Bronchial epithelial cell (primary cell): Measurements from ENCODE around the gene WDR70. TPM values are rescaled to one million over a fixed set of nuclear protein-coding genes. Genes with fewer than 3 reads are reported as not detected.
"Not testable (repeated sequence)": the region's sequence is repeated elsewhere in the genome, so short reads cannot be mapped to it uniquely, and the experiment has no call there.

Experiments
- DNase-seq: peaks from one replicate; pipeline ENCODE4 v3.0.0-alpha.2; 2010; ENCODE audit warnings: low read depth
- FAIRE-seq: peaks from 2 replicates; lab custom pipeline; 2011; peaks lifted over from hg19 to GRCh38; lab: Jason Lieb, UNC
- H3K27me3 ChIP-seq: 2 replicates; pipeline ENCODE4 v1.5.1; 2011; ENCODE audit warnings: low read length; ENCODE audit not compliant: control insufficient read depth, insufficient read depth
- H3K36me3 ChIP-seq: 2 replicates; pipeline ENCODE4 v1.5.1; 2011; ENCODE audit warnings: low read length; ENCODE audit not compliant: control insufficient read depth, insufficient read depth
- H3K4me3 ChIP-seq: 2 replicates; pipeline ENCODE4 v1.5.1; 2011; ENCODE audit warnings: mild to moderate bottlenecking, low read depth, low read length, control low read depth
- CTCF ChIP-seq: IDR thresholded peaks from 2 replicates; pipeline ENCODE4 v1.5.1; 2011; ENCODE audit warnings: mild to moderate bottlenecking, moderate library complexity, low read length, control low read depth, inconsistent platforms; ENCODE audit not compliant: insufficient read depth, severe bottlenecking
- total RNA-seq: library from RNA; depleted of rRNA; stranded (reverse); fragments of >200 nt; gene quantifications from 2 replicates; pipeline ENCODE4 v1.2.1, GENCODE V29; 2014

Gene WDR70
- total RNA-seq, 1 donor from 2014 or later: 17.9 TPM

DNA sequence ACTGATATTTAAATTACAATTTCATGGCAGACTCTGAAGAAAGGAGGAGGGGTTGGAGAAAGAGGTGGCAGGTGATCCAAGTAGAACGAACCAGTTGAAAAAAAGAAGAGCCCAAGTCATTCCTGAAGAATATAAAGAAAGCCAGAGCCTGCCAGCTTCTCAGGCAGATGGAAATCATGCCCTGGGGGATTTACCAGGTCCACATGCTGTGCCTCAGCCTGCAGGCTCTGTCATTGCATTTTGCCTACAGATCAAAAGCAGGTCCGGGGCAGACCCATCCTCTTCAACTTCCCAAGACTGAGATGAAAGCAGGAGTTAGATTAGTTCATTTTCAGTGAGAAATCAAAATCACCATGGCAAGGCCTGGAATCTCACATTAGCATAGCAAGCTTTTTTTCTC is 412.2 kb downstream of the WDR70 start:
- no peak for FAIRE-seq
- no peak for DNase-seq
- Histone ChIP-seq H3K4me3 (no peak overlapping the region), H3K36me3 (no peaks in the 10 kb centered on the region), H3K27me3 (peaks cover 2% of the 10 kb centered on the region)
- TF ChIP-seq CTCF: no peak

DNA sequence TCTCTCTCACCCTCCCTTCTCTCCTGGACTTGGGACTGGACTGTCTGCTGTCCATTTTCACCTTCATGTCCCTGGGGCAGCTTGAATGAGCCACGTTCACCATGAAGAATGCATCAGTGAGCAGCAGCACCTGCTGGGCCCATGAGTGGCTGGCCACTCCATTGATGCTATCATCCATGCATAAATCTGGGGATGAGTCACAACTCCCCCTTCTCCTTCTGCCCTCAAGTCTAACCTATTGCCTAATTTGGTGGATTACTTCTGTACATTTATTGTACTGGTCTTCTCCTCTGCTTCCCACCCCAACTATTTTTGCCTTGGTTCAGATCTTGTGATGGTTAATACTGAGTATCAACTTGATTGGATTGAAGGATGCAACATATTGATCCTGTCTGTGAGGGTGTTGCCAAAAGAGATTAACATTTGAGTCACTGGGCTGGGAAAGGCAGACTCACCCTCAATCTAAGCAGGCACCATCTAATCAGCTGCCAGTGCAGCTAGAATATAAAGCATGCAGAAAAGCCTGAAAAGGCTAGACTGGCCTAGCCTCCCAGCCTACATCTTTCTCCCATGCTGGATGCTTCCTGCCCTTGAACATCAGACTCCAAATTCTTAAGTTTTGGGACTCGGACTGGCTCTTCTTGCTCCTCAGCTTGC is 414.0 kb downstream of the WDR70 start:
- no peak overlapping the region for H3K4me3 ChIP-seq
- H3K27me3 ChIP-seq: peaks cover 2% of the 10 kb centered on the region
- FAIRE-seq (no peak), DNase-seq (peak; percentile 8)
- no peak for TF ChIP-seq CTCF
- H3K36me3 ChIP-seq: no peaks in the 10 kb centered on the region

GRCh38 chr5:37795292-37795691 is 416.2 kb downstream of the WDR70 start:
- not testable (repeated sequence) for H3K4me3 ChIP-seq, H3K36me3 ChIP-seq, H3K27me3 ChIP-seq, FAIRE-seq, DNase-seq

DNA sequence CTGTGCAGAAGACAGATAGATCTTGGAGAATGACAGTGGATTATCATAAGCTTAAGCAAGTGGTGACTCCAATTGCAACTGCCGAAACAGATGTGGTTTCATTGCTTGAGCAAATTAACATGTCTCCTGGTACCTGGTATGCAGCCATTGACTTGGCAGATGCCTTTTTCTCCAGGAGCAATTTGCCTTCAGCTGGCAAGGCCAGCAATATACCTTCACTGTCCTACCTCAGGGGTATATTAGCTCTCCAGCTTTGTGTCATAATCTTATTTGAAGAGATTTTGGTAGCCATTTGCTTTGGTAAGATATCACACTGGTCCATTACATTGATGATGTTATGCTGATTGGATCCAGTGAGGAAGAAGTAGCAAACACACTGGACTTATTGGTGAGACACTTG is 417.3 kb downstream of the WDR70 start:
- not testable (repeated sequence) for H3K36me3 ChIP-seq, FAIRE-seq, H3K4me3 ChIP-seq, H3K27me3 ChIP-seq, DNase-seq

DNA sequence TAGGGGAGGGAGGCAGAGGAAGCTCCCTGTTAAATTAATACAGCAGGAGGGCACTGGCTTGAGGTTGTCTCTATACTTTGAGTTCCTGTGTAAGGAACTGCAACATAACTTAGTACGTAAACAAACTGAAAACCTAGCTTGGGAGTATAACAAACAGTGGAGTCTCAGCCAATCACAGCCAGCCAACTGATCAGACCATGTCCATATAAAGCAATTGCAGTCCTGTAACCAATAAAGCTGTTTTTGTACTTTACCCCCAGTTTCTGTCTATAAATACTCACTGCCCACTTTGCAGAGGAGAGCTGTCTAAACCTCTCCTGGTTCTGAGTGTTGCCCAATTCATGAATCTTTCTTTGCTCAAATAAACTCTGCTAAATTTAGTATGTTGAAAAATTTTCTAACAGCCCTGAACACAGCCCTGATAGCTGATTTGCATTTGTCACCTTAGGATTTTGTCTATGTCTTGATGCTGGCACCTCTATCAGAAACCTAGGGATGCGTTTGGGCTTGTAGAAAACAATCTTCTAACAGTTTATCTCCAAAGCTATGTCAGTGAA is 420.8 kb downstream of the WDR70 start:
- DNase-seq: no peak
- no peak for TF ChIP-seq CTCF

GRCh38 chr5:37801521-37801920 is 422.4 kb downstream of the WDR70 start:
- H3K4me3 ChIP-seq: no peak overlapping the region
- no peak for FAIRE-seq
- H3K36me3 ChIP-seq: no peaks in the 10 kb centered on the region
- H3K27me3 ChIP-seq: peaks cover 3% of the 10 kb centered on the region
- no peak for TF ChIP-seq CTCF
- DNase-seq: no peak

More for the DNA sequence above, 420.8 kb downstream of the WDR70 start:
- no peak for FAIRE-seq
- H3K4me3 ChIP-seq: no peak overlapping the region
- H3K27me3 ChIP-seq: peaks cover 3% of the 10 kb centered on the region
- no peaks in the 10 kb centered on the region for H3K36me3 ChIP-seq

Other genes with a start within 250 kb of the WDR70 start
- 8.2 and 12.8 TPM in 2 replicates for gene CPLANE1, start 129.9 kb upstream of the WDR70 start, total RNA-seq
- 24.0 and 27.9 TPM in 2 replicates for gene NUP155, start 8.2 kb upstream of the WDR70 start, total RNA-seq